ENCODE results near the gene SIVA1.

SIVA1 gene

GRCh38 chr14:104751539-104752422, 1.2 kb upstream of the SIVA1 start:
- no peak for DNase-seq (ENCODE audit: extremely low read depth, low read depth)
- no peak for TF ChIP-seq CTCF (IDR thresholded peaks at IDR 0.05; ENCODE audit: low read depth, low read length)

- DNase-seq (ENCODE audit: extremely low read depth, low read depth): no peak
These were observed 568 bp upstream of the SIVA1 start for GRCh38 chr14:104752423-104752734.

GRCh38 chr14:104753528-104754212, 723 bp downstream of the SIVA1 start:
- TF ChIP-seq CTCF (IDR thresholded peaks at IDR 0.05; ENCODE audit: low read depth, low read length): no peak
- DNase-seq (ENCODE audit: extremely low read depth, low read depth): no peak

More at GRCh38 chr14:104752423-104752734, 568 bp upstream of the SIVA1 start:
- no peak for TF ChIP-seq CTCF (IDR thresholded peaks at IDR 0.05; ENCODE audit: low read depth, low read length)

- DNase-seq (ENCODE audit: extremely low read depth, low read depth): no peak
- TF ChIP-seq CTCF (IDR thresholded peaks at IDR 0.05; ENCODE audit: low read depth, low read length): no peak
These were observed 1.4 kb downstream of the SIVA1 start for GRCh38 chr14:104754213-104754851.

- no peak for DNase-seq (ENCODE audit: extremely low read depth, low read depth)
- no peak for TF ChIP-seq CTCF (IDR thresholded peaks at IDR 0.05; ENCODE audit: low read depth, low read length)
These were observed 2.7 kb downstream of the SIVA1 start for GRCh38 chr14:104755621-104756020.

GRCh38 chr14:104756477-104757237, 3.7 kb downstream of the SIVA1 start:
- no peak for DNase-seq (ENCODE audit: extremely low read depth, low read depth)
- no peak for TF ChIP-seq CTCF (IDR thresholded peaks at IDR 0.05; ENCODE audit: low read depth, low read length)

Measured in AG09319 (cell line).